KMS-11 (cell line): ENCODE measurements around the gene CRYBG3.

Source experiments
- H2AFZ ChIP-seq: fragments of 200-600 bp; sonication (generic); 2 replicates; pipeline ENCODE4 v1.6.1; 2016; ENCODE audit warnings: antibody characterized with exemption, mixed run types, low read depth
- H3K27ac ChIP-seq: fragments of 200-600 bp; sonication (generic); 2 replicates; pipeline ENCODE4 v1.6.1; 2016; ENCODE audit warnings: mild to moderate bottlenecking, mixed run types
- H3K27me3 ChIP-seq: fragments of 200-600 bp; sonication (generic); 2 replicates; pipeline ENCODE4 v1.6.1; 2017; ENCODE audit warnings: mild to moderate bottlenecking, low read depth, mixed run types, moderate library complexity; ENCODE audit not compliant: insufficient read depth
- H3K36me3 ChIP-seq: fragments of 200-600 bp; sonication (generic); 2 replicates; pipeline ENCODE4 v1.6.1; 2017; ENCODE audit warnings: mild to moderate bottlenecking, mixed run types; ENCODE audit not compliant: insufficient read depth
- H3K4me1 ChIP-seq: fragments of 200-600 bp; sonication (generic); 2 replicates; pipeline ENCODE4 v1.6.1; 2016; ENCODE audit warnings: mild to moderate bottlenecking, low read depth, mixed run types; ENCODE audit not compliant: poor library complexity, severe bottlenecking
- H3K4me2 ChIP-seq: fragments of 200-600 bp; sonication (generic); 2 replicates; pipeline ENCODE4 v1.7.0; 2016; ENCODE audit warnings: mild to moderate bottlenecking, mixed run types
- H3K4me3 ChIP-seq: fragments of 200-600 bp; sonication (generic); IDR thresholded peaks from 2 replicates; pipeline ENCODE4 v1.6.1; 2017; ENCODE audit warnings: low read depth, low read length, mixed read lengths; ENCODE audit not compliant: insufficient read depth
- H3K79me2 ChIP-seq: fragments of 200-600 bp; sonication (generic); 2 replicates; pipeline ENCODE4 v1.6.1; 2016; ENCODE audit warnings: low read depth, mixed run types; ENCODE audit not compliant: insufficient read depth
- H3K9ac ChIP-seq: fragments of 200-600 bp; sonication (generic); 2 replicates; pipeline ENCODE4 v1.6.1; 2016; ENCODE audit warnings: mild to moderate bottlenecking, mixed run types
- H4K20me1 ChIP-seq: fragments of 200-600 bp; sonication (generic); 2 replicates; pipeline ENCODE4 v1.6.1; 2016; ENCODE audit warnings: mild to moderate bottlenecking, mixed run types; ENCODE audit not compliant: insufficient read depth
- TF ChIP-seq, protein P1 (sequence below): fragments of 200-600 bp; sonication (generic); conservative IDR thresholded peaks from 2 replicates; pipeline ENCODE4 v1.6.1; 2017; ENCODE audit warnings: low read depth, mild to moderate bottlenecking, antibody characterized with exemption, low read length, moderate library complexity, mixed read lengths

CRYBG3 gene

DNA sequence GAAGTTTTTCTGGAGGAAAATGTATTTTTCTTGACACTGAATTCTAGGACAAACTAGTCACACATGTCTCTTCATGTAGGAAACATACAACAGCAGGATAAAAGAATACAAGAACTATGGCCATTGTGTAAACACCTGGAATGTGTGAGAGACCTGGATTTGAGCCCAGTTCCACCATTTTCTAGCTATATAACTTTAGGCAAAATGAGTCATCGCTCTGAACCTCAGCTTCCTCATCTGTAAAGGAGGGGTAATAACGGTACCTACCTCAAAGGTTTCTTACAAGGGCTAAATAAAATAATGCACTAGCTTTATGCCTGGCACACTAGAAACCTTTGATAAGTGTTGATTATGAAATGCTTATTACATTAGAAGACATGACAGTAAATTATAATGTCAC, 92.6 kb downstream of the CRYBG3 start:
- no peak overlapping the region for H2AFZ ChIP-seq
- H3K4me2 ChIP-seq = no peak overlapping the region

DNA sequence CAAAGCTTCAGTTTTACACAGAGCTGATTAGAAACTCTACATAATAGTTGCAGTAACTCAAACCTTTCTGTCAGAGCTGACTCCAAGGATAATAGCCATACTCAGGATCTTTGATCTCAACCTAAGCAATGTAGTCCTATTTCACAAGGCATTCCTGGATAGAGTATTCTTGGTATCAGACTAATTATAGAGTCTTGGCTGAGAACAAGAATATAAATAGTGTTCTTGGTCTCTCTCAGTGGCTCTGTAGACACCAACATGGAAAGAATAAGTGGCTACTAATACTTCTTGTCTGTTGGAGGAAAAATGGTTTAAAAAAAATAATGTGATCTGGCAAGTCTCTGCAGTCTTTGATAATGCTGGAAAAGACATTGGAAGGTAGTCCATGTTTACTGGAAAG, 94.8 kb downstream of the CRYBG3 start:
- H2AFZ ChIP-seq = no peak overlapping the region
- H3K36me3 ChIP-seq = 0 out of 2 replicates have a peak, but pooled peaks cover 2% of the 10 kb centered on the region
- H3K4me3 ChIP-seq = no peak overlapping the region
- no peak overlapping the region for H3K27ac ChIP-seq
- H3K27me3 ChIP-seq = no peaks in the 10 kb centered on the region
- no peaks in the 10 kb centered on the region for H4K20me1 ChIP-seq
- no peaks in the 10 kb centered on the region for H3K79me2 ChIP-seq
- no peak overlapping the region for H3K4me2 ChIP-seq
- no peaks in the 10 kb centered on the region for H3K4me1 ChIP-seq
- TF ChIP-seq, protein P1, sequence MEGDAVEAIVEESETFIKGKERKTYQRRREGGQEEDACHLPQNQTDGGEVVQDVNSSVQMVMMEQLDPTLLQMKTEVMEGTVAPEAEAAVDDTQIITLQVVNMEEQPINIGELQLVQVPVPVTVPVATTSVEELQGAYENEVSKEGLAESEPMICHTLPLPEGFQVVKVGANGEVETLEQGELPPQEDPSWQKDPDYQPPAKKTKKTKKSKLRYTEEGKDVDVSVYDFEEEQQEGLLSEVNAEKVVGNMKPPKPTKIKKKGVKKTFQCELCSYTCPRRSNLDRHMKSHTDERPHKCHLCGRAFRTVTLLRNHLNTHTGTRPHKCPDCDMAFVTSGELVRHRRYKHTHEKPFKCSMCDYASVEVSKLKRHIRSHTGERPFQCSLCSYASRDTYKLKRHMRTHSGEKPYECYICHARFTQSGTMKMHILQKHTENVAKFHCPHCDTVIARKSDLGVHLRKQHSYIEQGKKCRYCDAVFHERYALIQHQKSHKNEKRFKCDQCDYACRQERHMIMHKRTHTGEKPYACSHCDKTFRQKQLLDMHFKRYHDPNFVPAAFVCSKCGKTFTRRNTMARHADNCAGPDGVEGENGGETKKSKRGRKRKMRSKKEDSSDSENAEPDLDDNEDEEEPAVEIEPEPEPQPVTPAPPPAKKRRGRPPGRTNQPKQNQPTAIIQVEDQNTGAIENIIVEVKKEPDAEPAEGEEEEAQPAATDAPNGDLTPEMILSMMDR = no peak
- no peak overlapping the region for H3K9ac ChIP-seq

More for the DNA sequence above, 92.6 kb downstream of the CRYBG3 start:
- TF ChIP-seq, protein P1 = no peak
- Histone ChIP-seq H3K79me2 (no peaks in the 10 kb centered on the region), H3K4me1 (peaks cover 6% of the 10 kb centered on the region), H3K36me3 (0 out of 2 replicates have a peak, but pooled peaks cover 2% of the 10 kb centered on the region), H3K27ac (no peak overlapping the region), H3K27me3 (no peaks in the 10 kb centered on the region), H3K9ac (no peak overlapping the region), H3K4me3 (no peak overlapping the region), H4K20me1 (no peaks in the 10 kb centered on the region)

DNA sequence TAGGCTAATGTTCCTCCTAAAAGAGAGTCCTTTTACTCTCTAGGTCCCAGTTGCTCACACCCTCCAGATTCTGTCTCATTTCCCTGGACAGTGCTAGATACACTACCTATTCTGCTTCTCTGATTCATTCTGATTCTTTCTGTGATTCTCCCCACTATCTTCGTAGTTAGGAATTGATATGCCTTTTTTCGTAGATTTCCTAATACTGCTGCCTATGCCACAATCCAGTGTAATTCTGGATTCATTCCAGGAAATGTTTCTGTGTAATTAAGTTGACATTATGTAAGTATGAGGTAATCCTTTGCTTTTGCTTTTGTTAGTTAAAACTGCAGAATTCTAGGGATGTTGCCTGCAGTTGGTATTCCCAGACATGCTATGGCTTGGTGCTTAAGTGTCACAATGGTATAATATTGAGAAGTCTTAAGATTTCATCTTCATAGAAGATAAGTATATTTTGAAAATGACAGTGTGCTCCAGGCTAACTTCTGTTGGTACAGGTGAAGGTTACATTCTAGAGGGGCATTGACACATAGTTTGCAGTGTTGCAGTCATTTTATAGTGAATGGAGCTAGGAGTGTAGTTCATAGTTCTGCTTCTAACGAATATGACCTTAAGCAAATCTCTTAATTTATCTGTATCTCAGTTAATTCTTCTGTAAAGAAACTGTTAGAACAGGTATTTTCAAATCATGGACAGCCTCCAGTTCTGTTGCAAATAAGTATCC, 96.2 kb downstream of the CRYBG3 start:
- no peak overlapping the region for H3K4me2 ChIP-seq
- H4K20me1 ChIP-seq = no peaks in the 10 kb centered on the region

DNA sequence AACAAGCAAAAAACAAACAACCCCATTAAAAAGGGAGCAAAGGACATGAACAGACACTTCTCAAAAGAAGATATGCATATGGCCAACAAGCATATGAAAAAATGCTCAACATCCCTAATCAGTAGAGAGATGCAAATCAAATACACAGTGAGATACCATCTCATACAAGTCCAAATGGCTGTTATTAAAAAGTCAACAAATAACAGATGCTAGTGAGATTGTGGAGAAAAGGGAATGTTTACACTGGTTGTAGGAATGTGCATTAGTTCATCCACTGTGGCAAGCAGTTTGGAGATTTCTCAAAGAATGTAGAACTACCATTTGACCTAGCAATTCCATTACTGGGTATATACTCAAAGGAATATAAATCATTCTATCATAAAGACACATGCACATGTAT, 105.9 kb downstream of the CRYBG3 start:
- no peak overlapping the region for H3K4me2 ChIP-seq
- H4K20me1 ChIP-seq = no peaks in the 10 kb centered on the region
- H3K4me3 ChIP-seq = no peak overlapping the region
- no peaks in the 10 kb centered on the region for H3K36me3 ChIP-seq
- H3K27ac ChIP-seq = no peak overlapping the region
- H3K9ac ChIP-seq = no peak overlapping the region
- TF ChIP-seq, protein P1 = no peak
- no peaks in the 10 kb centered on the region for H3K4me1 ChIP-seq
- H3K79me2 ChIP-seq = no peaks in the 10 kb centered on the region
- H2AFZ ChIP-seq = no peak overlapping the region
- no peaks in the 10 kb centered on the region for H3K27me3 ChIP-seq

More for the DNA sequence above, 96.2 kb downstream of the CRYBG3 start:
- Histone ChIP-seq H3K27ac (no peak overlapping the region), H3K79me2 (no peaks in the 10 kb centered on the region), H3K4me3 (no peak overlapping the region), H3K4me1 (no peaks in the 10 kb centered on the region), H3K9ac (no peak overlapping the region), H3K27me3 (no peaks in the 10 kb centered on the region), H2AFZ (no peak overlapping the region), H3K36me3 (0 out of 2 replicates have a peak, but pooled peaks cover 2% of the 10 kb centered on the region)
- TF ChIP-seq, protein P1 = no peak
